ENCODE measurements around the gene CBLB. TPM values are rescaled to one million over a fixed set of nuclear protein-coding genes. Genes with fewer than 3 reads are reported as not detected.

Gene CBLB
- polyA plus RNA-seq, 1 experiment: 24.7 TPM

GRCh38 chr3:105790534-105790933 is 78.3 kb downstream of the CBLB start:
- ChIA-PET CTCF (no interaction called here), POLR2A (no interaction called here)
- Histone ChIP-seq H3K27ac (ENCODE audit: low read depth, low read length) (no peak overlapping the region), H3K9me3 (ENCODE audit: control insufficient read depth, insufficient read depth, low read length) (no peaks in the 10 kb centered on the region; the same call in 1 of the 2 replicates), H3K27me3 (ENCODE audit: control insufficient read depth, insufficient read depth, low read length) (no peaks in the 10 kb centered on the region), H3K4me3 (ENCODE audit: low read depth, low read length) (no peak overlapping the region)
- no peak for TF ChIP-seq CTCF (IDR thresholded peaks at IDR 0.05; ENCODE audit: low read depth, low read length)
- no peak for DNase-seq (ENCODE audit: low read depth, low spot score)

GRCh38 chr3:105788593-105788992 is 80.2 kb downstream of the CBLB start:
- Histone ChIP-seq H3K4me3 (ENCODE audit: low read depth, low read length) (no peak overlapping the region), H3K27ac (ENCODE audit: low read depth, low read length) (no peak overlapping the region), H3K9me3 (ENCODE audit: control insufficient read depth, insufficient read depth, low read length) (no peaks in the 10 kb centered on the region), H3K27me3 (ENCODE audit: control insufficient read depth, insufficient read depth, low read length) (no peaks in the 10 kb centered on the region)
- no peak for TF ChIP-seq CTCF (IDR thresholded peaks at IDR 0.05; ENCODE audit: low read depth, low read length)
- ChIA-PET POLR2A (interaction anchor here (1.1 kb wide), 1 partner anchor 16 kb away, joined by 3 read pairs; no protein-coding TSS in a partner anchor), CTCF (interaction anchor here (0.8 to 1.0 kb wide), 2 partner anchors 110 to 820 kb away, joined by 3 read pairs; no protein-coding TSS in a partner anchor)
- DNase-seq (ENCODE audit: low read depth, low spot score): no peak

- CTCF ChIA-PET: interaction anchor here (0.8 kb wide), 1 partner anchor 111 kb away, joined by 3 read pairs; no protein-coding TSS in a partner anchor
Measured at GRCh38 chr3:105787453-105787852, 81.4 kb downstream of the CBLB start.

GRCh38 chr3:105786990-105787389 is 81.8 kb downstream of the CBLB start:
- ChIA-PET CTCF (no interaction called here), POLR2A (no interaction called here)
- Histone ChIP-seq H3K27ac (ENCODE audit: low read depth, low read length) (no peak overlapping the region), H3K27me3 (ENCODE audit: control insufficient read depth, insufficient read depth, low read length) (no peaks in the 10 kb centered on the region), H3K9me3 (ENCODE audit: control insufficient read depth, insufficient read depth, low read length) (no peaks in the 10 kb centered on the region), H3K4me3 (ENCODE audit: low read depth, low read length) (no peak overlapping the region)
- no peak for TF ChIP-seq CTCF (IDR thresholded peaks at IDR 0.05; ENCODE audit: low read depth, low read length)
- no peak for DNase-seq (ENCODE audit: low read depth, low spot score)

More at GRCh38 chr3:105787453-105787852, 81.4 kb downstream of the CBLB start:
- no peak for TF ChIP-seq CTCF (IDR thresholded peaks at IDR 0.05; ENCODE audit: low read depth, low read length)
- DNase-seq (ENCODE audit: low read depth, low spot score): no peak
- H3K27ac ChIP-seq (ENCODE audit: low read depth, low read length): no peak overlapping the region
- H3K9me3 ChIP-seq (ENCODE audit: control insufficient read depth, insufficient read depth, low read length): no peaks in the 10 kb centered on the region
- POLR2A ChIA-PET: no interaction called here
- no peaks in the 10 kb centered on the region for H3K27me3 ChIP-seq (ENCODE audit: control insufficient read depth, insufficient read depth, low read length)
- H3K4me3 ChIP-seq (ENCODE audit: low read depth, low read length): no peak overlapping the region

DNA sequence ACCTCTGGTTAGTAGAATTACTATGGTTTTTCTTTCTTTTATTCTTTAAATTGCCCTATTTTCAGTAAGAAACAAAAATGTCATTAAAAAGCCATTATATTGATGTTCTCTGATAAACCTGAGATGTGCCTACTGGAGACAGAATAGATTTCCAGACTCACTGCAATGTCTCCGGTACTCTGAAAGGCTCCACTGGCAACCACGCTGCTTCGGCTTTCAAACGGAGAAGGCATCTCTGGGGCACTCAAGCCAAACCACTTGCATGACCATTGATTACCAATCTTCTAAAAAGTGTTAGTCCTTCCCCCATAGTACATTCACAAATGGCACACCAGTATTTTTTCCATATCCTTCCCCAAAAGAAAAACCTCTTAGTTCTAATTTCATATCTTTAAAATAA is 82.6 kb downstream of the CBLB start:
- CTCF ChIA-PET: no interaction called here
- Histone ChIP-seq H3K27ac (ENCODE audit: low read depth, low read length) (no peak overlapping the region), H3K9me3 (ENCODE audit: control insufficient read depth, insufficient read depth, low read length) (no peaks in the 10 kb centered on the region), H3K27me3 (ENCODE audit: control insufficient read depth, insufficient read depth, low read length) (no peaks in the 10 kb centered on the region), H3K4me3 (ENCODE audit: low read depth, low read length) (no peak overlapping the region)
- no peak for TF ChIP-seq CTCF (IDR thresholded peaks at IDR 0.05; ENCODE audit: low read depth, low read length)
- POLR2A ChIA-PET: no interaction called here
- no peak for DNase-seq (ENCODE audit: low read depth, low spot score)

Measured in AG04450 (cell line).